Astrocyte of the cerebellum (primary cell): ENCODE measurements around the gene GSTO1.
A peak's percentile ranks its signal among the peaks of the same experiment; 100 is the strongest.

Experiments
- DNase-seq: peaks from one replicate; pipeline ENCODE4 v3.0.0-alpha.2; 2011; ENCODE audit warnings: low read depth
- H3K4me3 ChIP-seq: 2 replicates; pipeline ENCODE4 v1.5.1; 2011; ENCODE audit warnings: mild to moderate bottlenecking, low read depth, low read length, moderate library complexity
- in situ Hi-C: cut with HindIII; loops from 2 replicates; pipeline ENCODE4 v1.10.0; 2017; ENCODE audit warnings: low sequenced_read_pairs
- TF ChIP-seq, protein P1 (sequence below): IDR thresholded peaks from 2 replicates; pipeline ENCODE4 v1.5.1; 2012; ENCODE audit warnings: low read length, low read depth, moderate library complexity, mild to moderate bottlenecking; ENCODE audit errors: missing control alignments

Gene GSTO1

GRCh38 chr10:104260775-104261115 is 6.1 kb downstream of the GSTO1 start:
- H3K4me3 ChIP-seq: no peak overlapping the region
- in situ Hi-C loops: no loop called here
- DNase-seq: no peak
- TF ChIP-seq, protein P1, sequence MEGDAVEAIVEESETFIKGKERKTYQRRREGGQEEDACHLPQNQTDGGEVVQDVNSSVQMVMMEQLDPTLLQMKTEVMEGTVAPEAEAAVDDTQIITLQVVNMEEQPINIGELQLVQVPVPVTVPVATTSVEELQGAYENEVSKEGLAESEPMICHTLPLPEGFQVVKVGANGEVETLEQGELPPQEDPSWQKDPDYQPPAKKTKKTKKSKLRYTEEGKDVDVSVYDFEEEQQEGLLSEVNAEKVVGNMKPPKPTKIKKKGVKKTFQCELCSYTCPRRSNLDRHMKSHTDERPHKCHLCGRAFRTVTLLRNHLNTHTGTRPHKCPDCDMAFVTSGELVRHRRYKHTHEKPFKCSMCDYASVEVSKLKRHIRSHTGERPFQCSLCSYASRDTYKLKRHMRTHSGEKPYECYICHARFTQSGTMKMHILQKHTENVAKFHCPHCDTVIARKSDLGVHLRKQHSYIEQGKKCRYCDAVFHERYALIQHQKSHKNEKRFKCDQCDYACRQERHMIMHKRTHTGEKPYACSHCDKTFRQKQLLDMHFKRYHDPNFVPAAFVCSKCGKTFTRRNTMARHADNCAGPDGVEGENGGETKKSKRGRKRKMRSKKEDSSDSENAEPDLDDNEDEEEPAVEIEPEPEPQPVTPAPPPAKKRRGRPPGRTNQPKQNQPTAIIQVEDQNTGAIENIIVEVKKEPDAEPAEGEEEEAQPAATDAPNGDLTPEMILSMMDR: no peak

DNA sequence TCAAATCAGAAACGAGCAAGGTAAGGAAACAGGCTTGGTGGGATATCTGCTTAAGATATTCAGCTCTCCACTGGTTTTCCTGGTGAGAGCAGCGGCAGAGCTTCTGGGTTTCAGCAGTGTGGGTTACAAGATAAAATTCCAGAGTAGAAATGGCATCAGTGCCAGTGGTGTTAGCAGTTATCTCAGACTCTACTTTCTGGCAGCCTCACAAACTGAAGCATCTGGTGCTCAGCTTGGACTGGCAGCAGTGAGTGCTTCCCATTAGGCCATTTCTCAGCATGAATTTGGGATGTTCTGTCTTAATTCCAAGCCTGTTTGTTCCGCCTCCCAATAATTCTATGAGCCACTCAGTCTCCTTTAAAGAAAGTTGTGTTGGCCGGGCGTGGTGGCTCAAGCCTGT is 7.4 kb downstream of the GSTO1 start:
- no peak for DNase-seq
- TF ChIP-seq, protein P1: no peak
- in situ Hi-C loops: no loop called here
- no peak overlapping the region for H3K4me3 ChIP-seq

- in situ Hi-C loops: no loop called here
- no peak overlapping the region for H3K4me3 ChIP-seq
- TF ChIP-seq, protein P1: no peak
- DNase-seq: no peak
Measured at GRCh38 chr10:104264783-104265182, 10.1 kb downstream of the GSTO1 start.

- in situ Hi-C loops: no loop called here
- DNase-seq: no peak
- H3K4me3 ChIP-seq: peak overlapping the region; percentile 81
- TF ChIP-seq, protein P1: no peak
Measured at GRCh38 chr10:104267721-104268404, 13.2 kb downstream of the GSTO1 start.

DNA sequence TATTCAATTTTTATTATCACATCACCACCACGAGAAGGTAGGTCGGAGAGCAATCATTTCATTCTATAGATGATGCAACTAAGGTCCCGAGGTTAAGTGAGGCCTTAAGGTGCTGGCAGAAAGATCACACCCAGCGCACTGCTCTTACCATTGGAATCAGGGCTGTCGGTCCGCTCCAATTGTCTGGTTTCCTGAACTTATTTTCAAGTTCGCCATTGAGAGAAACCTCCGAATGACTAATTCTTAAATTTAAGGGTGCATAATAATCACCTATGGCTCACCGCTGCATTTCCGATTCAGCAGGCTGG is 13.7 kb downstream of the GSTO1 start:
- DNase-seq: no peak
- in situ Hi-C loops: no loop called here

DNA sequence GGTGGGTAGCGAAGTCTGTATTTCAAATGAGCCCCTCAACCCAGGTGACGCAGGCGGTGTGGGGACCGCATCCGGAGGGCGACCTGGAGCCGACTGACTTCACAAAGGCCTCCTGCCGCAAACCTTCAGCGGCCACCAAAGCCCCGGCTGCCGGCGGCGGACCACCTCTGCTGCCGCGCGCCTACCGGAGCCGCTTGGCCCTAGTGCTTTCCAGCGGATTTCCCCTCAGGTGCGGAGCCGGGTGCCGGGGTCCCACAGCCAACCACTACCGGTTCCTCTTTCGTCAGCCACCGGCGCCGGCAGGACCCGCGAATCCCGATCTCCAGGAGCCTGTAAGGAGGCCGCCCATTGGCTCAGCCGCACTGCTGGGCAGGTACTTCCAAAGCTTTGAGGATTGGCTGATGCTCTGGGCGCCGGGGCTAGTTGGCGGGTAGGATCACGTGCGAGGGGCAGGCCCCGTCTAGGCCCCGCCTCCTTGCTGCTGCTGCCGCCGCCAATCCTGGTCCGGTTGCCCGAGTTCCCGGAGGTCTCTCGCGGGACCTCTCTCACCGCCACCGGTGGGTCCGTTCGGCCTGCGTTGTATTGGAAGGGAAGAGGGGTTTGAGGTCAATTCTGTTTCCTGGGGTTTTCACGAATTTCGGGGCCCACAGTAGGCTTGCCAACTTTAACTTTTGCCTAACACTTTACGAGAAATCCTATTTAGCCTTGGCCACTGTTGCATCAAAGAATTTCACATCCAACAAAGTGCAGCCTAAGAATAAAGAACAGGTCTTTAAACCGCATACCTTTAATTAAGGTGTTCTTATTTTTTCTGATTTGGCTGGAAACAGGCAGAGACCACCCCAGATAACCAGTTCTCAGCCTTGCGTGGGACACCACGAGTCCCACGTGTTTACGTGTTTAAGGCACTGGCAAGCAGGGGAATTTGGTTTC is 14.3 kb downstream of the GSTO1 start, which contains the start of gene GSTO2:
Gene GSTO2, plus strand, starts transcription at position 472 of the 933 bp plus-strand sequence. CDS start 5,732 bp downstream, outside the sequence.
- peak within 1 kb of the TSS; percentile 81 for H3K4me3 ChIP-seq
- DNase-seq: peak; percentile 98
- TF ChIP-seq, protein P1: no peak
- in situ Hi-C loops: no loop called here

More for the DNA sequence above, 13.7 kb downstream of the GSTO1 start:
- H3K4me3 ChIP-seq: peak overlapping the region; percentile 81
- TF ChIP-seq, protein P1: no peak
